HL-60 (cell line): ENCODE results near the gene TBCE.
"Not testable (repeated sequence)": the region's sequence is repeated elsewhere in the genome, so short reads cannot be mapped to it uniquely, and the experiment has no call there.

Experiments
- DNase-seq, 2 experiments: peaks; one replicate each; pipeline ENCODE4 v3.0.0-alpha.2; 2010 to 2020; ENCODE audit warnings: low read depth in 1 of 2, low spot score in 1 of 2
- H3K27ac ChIP-seq: fragments of 250-450 bp; sonication (Bioruptor Pico); replicated peaks from 2 replicates; pipeline ENCODE4 v1.5.1; 2020; ENCODE audit warnings: mild to moderate bottlenecking, moderate library complexity
- H3K27me3 ChIP-seq: fragments of 250-450 bp; sonication (Bioruptor Pico); 2 replicates; pipeline ENCODE4 v1.5.1; 2021; ENCODE audit warnings: mild to moderate bottlenecking, moderate library complexity; ENCODE audit not compliant: insufficient read depth, poor library complexity, severe bottlenecking
- H3K4me3 ChIP-seq: replicated peaks from 2 replicates; pipeline ENCODE4 v1.5.1; 2011; ENCODE audit warnings: mild to moderate bottlenecking, control low read depth, low read length; ENCODE audit not compliant: insufficient read depth
- GABPA ChIP-seq: IDR thresholded peaks from 2 replicates; pipeline ENCODE4 v1.6.1; 2012; ENCODE audit warnings: low read depth
- POLR2AphosphoS5 ChIP-seq: IDR thresholded peaks from 2 replicates; pipeline ENCODE4 v1.6.1; 2012; ENCODE audit warnings: low read depth
- SPI1 ChIP-seq: IDR thresholded peaks from 2 replicates; pipeline ENCODE4 v1.6.1; 2012; ENCODE audit warnings: low read depth, mild to moderate bottlenecking, borderline replicate concordance
- TF ChIP-seq, protein P1 (sequence below): IDR thresholded peaks from one replicate; pipeline ENCODE4 v1.5.1; 2011; ENCODE audit warnings: low read length, control low read depth, inconsistent platforms; ENCODE audit not compliant: insufficient read depth
- TF ChIP-seq, protein P2 (sequence below): IDR thresholded peaks from 2 replicates; pipeline ENCODE4 v1.6.1; 2012; ENCODE audit warnings: low read depth; ENCODE audit not compliant: insufficient replicate concordance

The TBCE gene

DNA sequence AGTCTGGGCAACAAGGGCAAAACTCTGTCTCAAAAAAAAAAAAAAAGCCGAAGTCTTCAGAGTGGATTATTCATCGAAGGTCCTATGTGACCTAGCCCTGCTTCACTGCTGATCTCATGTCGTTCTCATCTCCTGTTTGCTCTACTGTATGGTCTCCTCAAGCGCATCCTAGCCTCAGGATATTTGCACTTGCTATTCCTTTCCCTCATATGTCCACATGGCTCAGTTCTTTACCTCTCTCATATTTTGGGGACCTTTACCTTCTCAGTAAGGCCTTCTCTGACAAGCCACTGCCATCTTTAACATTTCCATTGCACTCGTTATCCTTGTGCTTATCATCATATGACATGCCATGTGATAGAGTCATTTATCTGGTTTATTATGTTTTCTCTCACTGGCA lies 2.6 kb downstream of the TBCE start:
- H3K4me3 ChIP-seq = no peak overlapping the region
- H3K27ac ChIP-seq = no peak overlapping the region
- no peak for TF ChIP-seq POLR2AphosphoS5
- TF ChIP-seq SPI1 = no peak
- TF ChIP-seq, protein P1, sequence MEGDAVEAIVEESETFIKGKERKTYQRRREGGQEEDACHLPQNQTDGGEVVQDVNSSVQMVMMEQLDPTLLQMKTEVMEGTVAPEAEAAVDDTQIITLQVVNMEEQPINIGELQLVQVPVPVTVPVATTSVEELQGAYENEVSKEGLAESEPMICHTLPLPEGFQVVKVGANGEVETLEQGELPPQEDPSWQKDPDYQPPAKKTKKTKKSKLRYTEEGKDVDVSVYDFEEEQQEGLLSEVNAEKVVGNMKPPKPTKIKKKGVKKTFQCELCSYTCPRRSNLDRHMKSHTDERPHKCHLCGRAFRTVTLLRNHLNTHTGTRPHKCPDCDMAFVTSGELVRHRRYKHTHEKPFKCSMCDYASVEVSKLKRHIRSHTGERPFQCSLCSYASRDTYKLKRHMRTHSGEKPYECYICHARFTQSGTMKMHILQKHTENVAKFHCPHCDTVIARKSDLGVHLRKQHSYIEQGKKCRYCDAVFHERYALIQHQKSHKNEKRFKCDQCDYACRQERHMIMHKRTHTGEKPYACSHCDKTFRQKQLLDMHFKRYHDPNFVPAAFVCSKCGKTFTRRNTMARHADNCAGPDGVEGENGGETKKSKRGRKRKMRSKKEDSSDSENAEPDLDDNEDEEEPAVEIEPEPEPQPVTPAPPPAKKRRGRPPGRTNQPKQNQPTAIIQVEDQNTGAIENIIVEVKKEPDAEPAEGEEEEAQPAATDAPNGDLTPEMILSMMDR = no peak
- TF ChIP-seq, protein P2, sequence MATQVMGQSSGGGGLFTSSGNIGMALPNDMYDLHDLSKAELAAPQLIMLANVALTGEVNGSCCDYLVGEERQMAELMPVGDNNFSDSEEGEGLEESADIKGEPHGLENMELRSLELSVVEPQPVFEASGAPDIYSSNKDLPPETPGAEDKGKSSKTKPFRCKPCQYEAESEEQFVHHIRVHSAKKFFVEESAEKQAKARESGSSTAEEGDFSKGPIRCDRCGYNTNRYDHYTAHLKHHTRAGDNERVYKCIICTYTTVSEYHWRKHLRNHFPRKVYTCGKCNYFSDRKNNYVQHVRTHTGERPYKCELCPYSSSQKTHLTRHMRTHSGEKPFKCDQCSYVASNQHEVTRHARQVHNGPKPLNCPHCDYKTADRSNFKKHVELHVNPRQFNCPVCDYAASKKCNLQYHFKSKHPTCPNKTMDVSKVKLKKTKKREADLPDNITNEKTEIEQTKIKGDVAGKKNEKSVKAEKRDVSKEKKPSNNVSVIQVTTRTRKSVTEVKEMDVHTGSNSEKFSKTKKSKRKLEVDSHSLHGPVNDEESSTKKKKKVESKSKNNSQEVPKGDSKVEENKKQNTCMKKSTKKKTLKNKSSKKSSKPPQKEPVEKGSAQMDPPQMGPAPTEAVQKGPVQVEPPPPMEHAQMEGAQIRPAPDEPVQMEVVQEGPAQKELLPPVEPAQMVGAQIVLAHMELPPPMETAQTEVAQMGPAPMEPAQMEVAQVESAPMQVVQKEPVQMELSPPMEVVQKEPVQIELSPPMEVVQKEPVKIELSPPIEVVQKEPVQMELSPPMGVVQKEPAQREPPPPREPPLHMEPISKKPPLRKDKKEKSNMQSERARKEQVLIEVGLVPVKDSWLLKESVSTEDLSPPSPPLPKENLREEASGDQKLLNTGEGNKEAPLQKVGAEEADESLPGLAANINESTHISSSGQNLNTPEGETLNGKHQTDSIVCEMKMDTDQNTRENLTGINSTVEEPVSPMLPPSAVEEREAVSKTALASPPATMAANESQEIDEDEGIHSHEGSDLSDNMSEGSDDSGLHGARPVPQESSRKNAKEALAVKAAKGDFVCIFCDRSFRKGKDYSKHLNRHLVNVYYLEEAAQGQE = no peak
- TF ChIP-seq GABPA = no peak

DNA sequence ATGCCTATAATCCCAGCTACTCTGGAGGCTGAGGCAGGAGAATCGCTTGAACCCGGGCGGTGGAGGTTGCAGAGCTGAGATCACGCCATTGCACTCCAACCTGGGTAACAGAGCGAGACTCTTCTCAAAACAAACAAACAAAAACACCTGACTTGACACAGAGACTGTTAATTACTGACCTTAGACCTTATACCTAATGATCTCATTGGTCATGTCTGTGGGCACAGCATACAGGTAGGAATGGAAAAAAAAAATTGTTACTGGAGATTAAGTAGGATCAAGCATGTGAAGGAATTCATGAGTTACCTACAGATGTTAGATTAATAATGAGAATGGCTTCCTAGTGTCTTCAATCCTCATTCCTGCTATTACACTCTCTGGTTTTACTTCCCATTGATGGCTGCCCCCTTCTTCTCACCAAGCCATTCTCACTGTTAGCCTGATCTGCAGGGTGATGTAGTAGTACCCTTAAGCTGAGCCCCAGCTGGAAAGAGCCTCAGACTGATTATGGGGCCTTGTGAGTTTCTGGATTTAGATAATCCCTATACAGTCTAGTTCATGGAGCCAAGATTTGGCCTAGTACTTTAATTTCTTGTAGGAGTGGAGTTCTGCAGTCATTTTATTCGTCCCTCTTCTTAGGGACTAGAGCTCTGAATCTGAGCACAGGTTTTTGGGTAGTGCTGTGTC lies 8.8 kb downstream of the TBCE start:
- Histone ChIP-seq H3K27ac (no peak overlapping the region), H3K4me3 (no peak overlapping the region), H3K27me3 (no peaks in the 10 kb centered on the region)
- no peak for DNase-seq
- TF ChIP-seq POLR2AphosphoS5 = no peak
- TF ChIP-seq, protein P2 = no peak
- TF ChIP-seq SPI1 = no peak
- no peak for TF ChIP-seq GABPA
- TF ChIP-seq, protein P1 = no peak

More for the DNA sequence above, 2.6 kb downstream of the TBCE start:
- H3K27me3 ChIP-seq = no peaks in the 10 kb centered on the region
- DNase-seq = no peak

DNA sequence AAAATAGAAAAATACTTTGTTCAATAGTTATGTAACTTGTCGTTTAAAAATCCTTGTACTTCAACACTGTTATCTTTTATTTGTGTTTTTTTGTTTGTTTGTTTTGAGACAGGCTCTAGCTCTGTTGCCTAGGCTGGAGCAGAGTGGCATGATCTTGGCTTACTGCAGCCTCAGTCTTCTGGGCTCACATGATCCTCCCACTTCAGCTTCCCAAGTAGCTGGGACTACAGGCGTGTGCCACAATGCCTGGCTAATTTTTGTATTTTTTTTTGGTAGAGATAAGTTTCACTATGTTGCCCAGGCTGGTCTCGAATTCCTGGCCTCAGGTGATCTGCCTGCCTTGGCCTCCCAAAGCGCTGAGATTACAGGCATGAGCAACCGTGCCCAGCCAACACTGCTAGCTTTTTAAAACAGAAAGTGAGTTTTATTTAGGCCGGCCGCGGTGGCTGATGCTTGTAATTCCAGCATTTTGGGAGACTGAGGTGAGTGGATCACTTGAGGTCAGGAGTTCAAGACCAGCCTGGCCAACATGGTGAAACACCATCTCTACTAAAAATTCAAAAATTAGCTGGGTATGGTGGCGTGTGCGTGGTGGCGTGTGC lies 11.0 kb downstream of the TBCE start:
- H3K27me3 ChIP-seq, DNase-seq, H3K27ac ChIP-seq, H3K4me3 ChIP-seq: not testable (repeated sequence)

DNA sequence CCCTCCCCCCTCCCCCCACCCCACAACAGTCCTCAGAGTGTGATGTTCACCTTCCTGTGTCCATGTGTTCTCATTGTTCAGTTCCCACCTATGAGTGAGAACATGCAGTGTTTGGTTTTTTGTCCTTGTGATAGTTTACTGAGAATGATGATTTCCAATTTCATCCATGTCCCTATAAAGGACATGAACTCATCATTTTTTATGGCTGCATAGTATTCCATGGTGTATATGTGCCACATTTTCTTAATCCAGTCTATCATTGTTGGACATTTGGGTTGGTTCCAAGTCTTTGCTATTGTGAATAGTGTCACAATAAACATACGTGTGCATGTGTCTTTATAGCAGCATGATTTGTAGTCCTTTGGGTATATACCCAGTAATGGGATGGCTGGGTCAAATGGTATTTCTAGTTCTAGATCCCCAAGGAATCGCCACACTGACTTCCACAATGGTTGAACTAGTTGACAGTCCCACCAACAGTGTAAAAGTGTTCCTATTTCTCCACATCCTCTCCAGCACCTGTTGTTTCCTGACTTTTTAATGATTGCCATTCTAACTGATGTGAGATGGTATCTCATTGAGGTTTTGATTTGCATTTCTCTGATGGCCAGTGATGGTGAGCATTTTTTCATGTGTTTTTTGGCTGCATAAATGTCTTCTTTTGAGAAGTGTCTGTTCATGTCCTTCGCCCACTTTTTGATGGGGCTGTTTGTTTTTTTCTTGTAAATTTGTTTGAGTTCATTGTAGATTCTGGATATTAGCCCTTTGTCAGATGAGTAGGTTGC lies 14.9 kb downstream of the TBCE start:
- not testable (repeated sequence) for H3K27ac ChIP-seq, H3K4me3 ChIP-seq, DNase-seq, H3K27me3 ChIP-seq

DNA sequence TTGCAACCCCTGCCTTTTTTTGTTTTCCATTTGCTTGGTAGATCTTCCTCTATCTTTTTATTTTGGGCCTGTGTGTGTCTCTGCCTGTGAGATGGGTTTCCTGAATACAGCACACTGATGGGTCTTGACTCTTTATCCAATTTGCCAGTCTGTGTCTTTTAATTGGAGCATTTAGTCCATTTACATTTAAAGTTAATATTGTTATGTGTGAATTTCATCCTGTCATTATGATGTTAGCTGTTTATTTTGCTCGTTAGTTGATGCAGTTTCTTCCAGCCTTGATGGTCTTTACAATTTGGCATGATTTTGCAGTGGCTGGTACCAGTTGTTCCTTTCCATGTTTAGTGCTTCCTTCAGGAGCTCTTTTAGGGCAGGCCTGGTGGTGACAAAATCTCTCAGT lies 18.4 kb downstream of the TBCE start:
- H3K27ac ChIP-seq, DNase-seq, H3K27me3 ChIP-seq, H3K4me3 ChIP-seq: not testable (repeated sequence)
